Mesenteric fat pad (tissue), 1 donor: Measurements from ENCODE around the gene DHH. TPM values are rescaled to one million over a fixed set of nuclear protein-coding genes. Genes with fewer than 3 reads are reported as not detected.

Experiments
- DNase-seq: peaks from one replicate; pipeline ENCODE4 v3.0.0-alpha.2; 2020; ENCODE audit warnings: low spot score
- total RNA-seq: library from RNA; stranded (reverse); fragmentation: NEBNext Ultra II Directional; extraction: Animal tissue kit (Norgen Biotek cat#: 25700); gene quantifications from one replicate; pipeline ENCODE4 v1.2.1, GENCODE V29; 2021
- donor health status: DM: yes; HTN: yes; CAD: no.

The DHH gene
- total RNA-seq, 1 donor from 2014 or later: 1.5 TPM

DNA sequence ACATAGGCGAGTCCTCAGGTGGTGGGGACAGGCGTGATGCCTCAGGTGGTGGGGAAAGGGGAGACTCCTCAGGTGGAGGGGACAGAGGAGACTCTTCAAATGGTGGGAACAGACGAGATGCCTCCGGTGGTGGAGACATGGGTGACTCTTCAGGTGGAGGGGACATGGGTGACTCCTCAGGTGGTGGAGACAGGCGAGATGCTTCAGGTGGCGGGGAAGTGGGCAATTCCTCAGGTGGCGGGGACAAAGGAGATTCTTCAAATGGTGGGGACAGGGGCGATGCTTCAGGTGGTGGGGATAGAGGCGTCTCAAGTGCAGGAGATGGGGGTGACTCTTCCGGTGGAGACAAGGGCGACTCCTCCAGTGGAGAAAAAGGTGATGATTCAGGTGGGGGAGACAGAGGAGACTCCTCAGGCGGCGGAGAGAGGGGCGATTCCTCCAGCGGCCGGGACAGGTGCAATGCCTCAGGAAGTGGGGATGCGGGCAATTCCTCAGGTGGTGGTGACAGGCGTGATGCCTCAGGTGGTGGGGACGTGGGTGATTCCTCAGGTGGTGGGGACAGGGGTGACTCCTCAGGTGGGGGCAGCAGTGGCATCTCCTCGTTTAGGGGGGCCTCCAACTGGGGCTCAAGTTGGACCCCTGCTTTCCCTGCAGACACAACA is 42.7 kb downstream of the DHH start:
- DNase-seq: no peak

DNA sequence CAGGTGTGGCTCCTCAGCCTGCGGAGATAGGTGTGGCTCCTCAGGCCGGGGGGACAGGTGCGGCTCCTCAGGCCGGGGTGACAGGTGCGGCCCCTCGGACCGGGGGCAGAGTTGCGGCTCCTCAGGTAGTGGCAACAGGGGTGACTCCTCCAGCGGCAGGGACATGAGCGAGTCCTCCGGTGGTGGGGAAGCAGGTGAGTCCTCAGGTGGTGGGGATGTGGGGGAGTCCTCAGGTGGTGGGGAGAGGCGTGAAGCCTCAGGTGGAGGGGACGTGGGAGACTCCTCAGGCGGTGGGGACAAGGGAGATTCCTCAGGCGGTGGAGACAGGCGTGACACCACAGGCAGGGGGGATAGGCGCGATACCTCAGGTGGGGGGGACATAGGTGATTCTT is 43.2 kb downstream of the DHH start:
- no peak for DNase-seq

DNA sequence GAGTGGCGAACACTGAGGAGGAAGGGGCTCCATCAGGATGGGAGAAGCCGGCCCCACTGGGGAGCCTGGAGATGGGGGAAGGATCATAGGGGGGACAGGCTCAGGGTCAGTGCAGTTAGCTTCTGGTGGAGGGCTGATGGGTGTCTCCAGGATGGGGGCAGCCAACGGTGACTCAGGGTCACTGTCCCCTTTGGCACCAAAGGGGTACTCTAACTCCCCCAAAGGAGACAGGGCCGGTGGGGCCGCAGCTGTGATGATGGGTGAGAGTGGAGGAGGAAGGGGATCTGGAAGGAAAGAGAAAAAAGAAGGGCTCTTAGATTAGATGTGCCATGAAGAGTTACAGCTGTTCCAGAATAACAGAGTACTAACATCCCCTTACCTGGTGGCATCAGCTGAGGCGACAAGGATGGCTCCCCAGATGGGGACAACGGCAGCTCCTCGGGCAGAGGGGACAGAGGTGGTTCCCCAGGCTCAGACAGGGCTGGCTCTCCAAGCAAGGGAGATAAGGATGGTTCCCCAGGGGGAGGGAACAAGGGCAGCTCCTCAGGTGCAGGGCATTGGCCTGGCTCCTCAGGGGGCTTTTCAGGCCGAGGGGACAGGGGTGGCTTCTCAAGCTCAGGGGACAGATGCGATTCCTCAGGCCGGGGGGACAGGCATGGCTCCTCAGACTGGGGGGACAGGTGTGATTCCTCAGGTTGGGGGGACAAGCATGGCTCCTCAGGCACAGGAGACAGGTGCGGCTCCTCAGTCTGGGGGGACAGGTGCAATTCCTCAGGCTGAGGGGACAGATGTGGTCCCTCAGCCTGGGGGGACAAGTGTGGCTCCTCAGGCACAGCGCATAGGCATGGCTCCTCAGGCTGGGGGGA is 43.9 kb downstream of the DHH start:
- no peak for DNase-seq

DNA sequence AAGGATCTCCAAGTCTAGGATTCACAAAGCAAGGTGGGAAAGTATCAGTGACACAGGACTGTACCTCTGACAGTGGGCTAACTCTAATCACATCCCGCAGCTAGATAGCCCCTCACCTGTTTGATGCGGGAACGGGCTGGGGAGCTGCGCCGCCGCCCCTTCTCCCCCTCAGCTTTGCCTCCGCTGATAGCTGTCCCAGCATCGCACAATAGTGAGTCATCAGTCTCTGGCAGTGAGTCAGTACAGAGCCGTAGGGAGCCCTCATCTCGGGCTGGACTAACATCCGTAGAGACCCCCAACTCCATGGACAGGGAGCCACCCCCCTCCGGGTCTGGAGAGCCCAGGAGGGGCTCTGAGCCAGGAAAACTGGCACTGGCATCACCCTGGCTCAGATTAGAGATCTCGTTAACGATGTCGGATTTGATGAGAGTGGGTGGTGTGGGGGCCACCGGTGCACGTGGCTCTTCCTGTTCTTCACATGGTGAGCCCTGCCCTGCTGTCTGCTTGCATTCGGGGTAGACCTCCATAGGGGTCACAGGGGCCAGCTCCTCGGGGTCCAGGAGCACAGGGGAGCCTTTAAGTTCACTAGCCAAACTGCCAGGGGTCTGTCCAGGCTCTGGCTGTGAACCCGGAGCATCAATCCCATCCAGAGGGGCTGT is 44.9 kb downstream of the DHH start:
- DNase-seq: no peak

DNA sequence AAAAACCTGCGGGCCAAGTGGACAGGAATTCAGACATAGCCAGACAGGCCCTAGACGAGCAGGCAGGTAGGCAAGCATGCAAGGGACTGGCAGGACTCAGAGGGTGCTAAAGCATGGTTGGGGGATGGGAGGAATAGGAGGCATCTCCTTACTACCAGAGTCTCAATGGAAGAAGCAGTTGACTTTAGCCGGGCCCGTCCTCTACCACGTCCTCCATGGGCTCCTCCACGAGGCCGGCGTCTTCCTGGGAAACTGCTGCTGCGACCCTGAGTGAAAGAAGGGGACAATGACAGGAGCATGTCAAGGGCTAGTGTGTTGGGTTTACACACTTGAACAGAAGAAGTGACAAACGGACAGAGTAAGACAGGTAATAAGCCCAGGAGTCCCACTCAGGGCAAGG is 45.6 kb downstream of the DHH start:
- DNase-seq: no peak

DNA sequence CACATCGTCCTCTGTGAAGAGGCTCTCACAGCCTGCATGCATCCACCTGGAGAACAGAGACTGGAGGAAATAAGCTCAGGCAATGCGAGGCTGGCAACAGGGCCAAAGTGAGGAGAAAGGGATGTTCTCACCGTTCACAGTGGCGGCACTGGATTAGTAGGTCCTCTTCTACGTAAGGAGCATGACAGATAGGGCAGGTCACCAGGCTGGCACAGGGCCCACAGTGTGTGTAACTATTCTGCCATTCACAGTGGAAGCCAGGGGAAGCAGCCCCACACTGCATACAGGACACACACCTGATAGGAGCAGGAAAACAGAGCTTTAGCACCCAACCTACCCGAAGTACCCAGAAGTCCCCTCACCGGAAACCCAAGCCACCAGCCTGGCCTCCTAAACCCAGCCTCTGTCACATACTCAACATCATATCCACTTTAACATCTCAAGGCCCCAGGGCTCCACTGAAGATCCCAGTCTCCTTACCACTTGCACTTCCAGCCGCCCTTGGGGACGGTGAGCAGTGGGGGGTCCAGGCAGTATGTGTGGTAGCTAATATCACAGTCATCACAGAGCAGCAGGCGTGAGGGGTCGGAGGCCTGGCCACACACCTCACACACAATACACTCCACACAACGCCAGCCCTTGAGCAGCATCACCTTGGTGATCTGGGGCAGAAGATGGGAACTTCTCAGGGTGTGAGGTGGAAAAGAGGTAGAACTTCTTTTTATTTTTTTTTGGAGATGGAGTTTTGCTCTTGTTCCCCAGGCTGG is 48.3 kb downstream of the DHH start:
- no peak for DNase-seq

DNA sequence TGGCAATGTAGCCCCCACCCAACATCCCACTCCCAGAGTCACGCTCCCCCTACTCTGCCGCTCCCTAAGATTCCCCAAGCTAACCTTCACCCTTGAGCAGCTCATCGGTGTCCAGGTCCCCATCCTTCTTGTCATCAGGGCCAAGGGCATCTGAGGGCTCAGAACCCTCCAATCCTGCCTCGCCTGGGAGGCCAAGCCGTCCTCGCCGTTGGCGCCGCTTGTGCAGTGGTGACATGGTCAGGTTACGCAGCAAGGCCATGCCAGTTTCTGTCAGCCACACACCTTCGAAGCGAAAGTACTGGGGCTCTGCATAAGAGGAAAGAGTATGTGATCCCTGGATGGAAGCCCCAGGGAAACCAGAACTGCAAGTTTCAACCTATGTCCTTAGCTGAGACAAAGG is 49.9 kb downstream of the DHH start:
- DNase-seq: no peak

DNA sequence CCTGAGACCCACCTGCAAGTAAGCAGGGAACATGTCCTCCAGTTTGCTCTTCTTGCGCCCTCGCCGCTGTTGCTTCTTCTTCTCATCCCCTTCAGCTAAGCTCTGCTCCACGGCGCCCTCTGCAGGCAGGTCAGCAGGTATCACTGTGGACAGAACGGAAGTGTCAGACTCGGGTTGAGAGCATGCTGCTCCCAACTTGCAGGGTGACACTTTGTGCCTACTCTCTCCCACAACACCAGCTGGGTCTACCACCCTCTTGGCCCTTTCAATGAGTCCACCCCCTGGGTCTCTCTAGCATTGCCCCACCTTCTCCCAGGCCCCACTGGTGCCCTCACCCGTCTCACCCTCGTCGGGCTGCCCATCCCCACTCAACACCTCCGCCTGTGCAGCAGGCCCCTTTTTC is 50.7 kb downstream of the DHH start:
- DNase-seq: no peak

DNA sequence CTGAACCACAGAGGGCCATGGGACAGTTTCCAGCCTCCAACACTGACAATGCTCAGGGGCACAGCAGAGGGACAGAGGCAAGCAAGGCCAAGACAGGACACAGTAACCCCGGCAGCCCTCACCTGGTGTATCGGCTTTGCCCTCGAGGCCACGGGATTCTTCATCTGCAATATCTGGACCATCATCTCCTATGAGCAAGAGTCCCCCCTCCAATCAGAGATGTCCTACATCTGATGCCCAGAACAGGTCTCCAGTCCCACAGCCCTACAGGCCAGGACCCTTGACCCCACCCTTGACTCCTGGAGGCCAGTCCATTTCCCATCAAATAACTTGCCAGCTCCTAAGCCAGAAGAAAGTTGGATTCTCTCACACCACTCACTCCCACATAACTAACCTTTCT is 51.4 kb downstream of the DHH start:
- DNase-seq: no peak

DNA sequence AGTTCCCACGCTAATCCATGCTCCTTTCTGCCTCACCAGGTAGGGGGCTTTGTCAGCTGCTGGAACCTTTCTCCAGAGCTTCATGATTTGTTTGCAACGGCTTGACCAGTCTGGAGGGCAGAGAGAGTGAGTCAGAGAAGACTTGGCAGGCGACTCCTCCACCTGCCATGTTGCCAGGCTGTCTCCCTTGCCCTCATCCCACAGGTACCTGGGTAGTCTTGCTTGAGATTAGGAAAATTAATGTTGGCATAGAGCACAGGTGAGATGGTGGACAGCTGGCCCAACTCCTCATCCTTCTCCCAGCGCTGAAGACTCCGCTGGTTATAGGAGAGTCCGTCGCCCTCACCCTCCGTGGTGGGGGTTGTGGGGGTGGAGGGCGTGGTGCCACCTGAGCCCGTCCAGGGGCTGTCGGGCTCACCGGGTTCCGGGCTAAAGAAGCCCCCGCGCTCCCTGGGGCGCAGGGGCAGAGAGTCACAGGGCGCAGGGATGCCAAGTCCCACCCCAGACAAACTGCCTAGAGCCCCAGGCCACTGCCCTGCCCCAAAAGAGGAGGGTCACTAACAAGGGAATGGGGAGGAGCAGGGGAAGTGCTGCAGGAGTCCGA is 52.6 kb downstream of the DHH start:
- no peak for DNase-seq

DNA sequence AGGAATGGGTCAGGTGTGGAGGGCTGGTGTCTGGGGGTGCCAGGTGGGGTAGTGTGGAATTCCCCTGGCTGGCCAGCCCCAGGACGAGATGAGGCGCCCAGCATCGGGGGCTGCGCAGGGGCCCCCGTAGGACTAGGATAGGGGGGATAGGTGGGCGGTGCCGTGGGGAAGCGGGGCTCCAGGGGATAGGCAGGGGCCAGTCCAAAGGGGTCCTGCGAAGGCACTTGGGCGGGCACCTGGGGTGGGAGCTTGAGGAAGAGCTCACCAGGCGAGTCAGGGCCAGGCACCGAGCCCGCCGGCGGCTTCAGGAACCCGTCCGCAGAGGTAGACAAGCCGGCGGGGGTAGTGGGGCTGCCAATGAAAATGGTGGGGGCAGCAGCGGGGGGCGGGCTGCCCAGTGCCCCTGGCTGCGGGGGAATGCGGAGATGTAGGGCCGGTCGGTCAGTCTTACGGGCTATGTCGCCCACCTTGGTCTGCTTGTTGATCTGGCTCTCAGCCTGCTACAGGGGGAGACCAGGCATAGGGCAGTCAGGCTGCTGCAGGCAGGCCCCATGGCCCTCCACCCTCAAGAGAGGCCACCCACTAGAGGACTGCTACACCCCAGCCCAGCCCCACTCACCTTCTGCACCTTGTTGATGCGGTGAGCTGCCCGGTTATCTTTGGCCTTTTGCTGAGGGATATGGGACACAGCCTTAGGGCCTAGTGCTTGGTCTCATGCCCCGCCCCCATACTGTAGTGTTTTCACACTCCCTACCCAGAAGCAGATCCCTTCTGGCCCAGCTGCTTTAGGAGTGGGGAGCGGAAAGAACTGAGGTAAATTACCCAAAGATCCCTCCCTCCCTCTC is 53.3 kb downstream of the DHH start:
- no peak for DNase-seq

DNA sequence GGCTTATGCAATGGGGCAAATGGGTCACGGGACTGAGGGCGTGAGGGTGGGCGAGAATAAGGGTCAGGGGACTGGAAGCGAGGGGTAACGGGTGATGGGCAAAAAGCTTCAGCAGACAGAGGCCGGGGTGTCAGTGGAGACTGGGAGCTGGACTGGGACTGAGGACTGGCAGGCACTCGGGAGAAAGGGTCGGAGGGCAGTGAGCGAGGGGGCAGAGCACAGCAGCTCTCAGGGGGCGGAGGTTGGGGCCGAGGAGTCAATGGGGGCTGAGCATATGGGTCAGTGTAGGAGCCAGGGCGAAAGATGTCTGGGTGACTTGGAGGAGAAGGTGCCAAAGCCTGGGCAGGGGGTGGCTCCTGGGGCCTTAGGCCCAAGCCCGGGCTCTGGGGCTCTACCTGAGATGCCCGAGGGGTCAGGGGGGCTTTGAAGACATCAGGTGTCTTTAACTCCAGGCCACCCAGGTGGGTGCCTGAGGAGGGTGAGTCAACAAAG is 54.2 kb downstream of the DHH start:
- DNase-seq: no peak

DNA sequence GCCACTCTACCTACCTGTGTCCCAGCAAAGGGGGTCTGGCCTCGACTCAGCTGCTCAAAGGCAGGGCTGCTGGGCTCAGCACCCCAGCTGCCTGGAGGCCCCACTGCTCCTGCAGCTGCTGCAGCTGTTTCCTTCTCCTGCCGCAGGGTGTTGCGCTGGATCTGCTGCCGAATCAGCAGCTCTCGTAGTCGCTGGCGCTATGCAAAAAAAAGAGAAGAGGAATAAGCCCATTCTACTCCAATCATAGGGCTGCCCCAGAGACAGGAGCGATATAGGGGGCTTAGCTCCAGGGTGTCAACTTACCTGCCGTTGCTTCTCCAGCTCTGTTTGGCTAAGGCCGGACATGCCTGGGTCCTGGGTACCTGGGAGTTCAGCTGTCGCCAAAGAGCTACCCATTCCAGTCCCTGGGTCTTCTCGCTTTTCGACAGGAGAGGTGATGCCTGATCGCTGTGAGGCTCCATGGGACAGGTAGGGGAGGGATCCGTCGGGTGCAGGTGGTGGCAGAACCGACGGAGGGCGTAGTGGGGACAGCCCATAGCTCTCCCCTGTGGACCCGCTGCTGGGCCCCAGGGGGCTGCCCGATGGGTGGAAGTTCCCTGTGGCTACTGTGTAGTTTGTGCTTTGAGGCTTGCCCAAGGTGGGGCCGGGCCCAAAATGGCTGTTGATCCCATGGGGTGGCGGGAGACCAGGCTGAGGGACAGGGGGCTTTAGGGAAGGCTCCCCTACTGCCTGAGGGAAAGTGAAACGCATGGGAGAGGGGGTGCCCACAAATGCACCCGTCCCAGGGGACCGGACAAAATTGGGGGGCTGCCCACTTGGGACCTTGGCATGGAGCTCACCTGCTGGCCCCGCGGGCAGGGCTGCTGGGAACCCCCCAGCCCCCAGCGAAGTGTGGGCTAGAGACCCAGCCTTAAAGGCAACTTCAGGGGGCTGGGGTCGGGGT is 54.9 kb downstream of the DHH start:
- no peak for DNase-seq

DNA sequence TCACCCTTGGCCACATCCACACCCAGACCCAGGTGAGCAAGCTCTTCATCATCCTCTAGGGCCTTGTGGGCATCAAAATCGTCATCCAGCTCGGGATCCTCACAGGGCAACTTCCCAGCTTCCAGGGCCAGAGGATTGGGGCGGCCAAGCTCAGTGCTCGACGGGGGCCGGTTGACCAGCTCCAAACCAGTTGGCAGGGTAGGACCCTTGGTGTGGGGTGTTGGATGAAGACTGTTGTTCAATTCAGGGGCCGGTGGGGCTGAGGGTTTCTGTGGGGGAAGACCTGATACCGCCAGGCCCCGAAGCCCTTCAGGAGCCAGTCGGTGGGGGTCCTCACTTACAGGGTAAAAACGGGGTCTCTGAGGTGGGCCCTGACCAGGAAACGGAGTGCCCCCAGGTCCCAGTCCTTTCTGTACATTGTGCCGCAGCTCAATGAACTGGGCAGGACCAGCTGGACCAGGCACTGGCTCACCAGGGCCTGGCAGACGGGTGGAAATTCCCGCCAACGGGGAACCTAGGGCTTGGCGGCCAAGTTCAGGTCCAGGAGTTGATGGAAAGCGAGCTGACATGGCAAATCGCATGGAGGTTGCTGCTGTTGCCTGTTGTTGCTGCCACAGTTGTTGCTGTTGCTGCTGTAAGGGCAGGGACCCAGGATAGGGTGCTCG is 56.2 kb downstream of the DHH start:
- no peak for DNase-seq

DNA sequence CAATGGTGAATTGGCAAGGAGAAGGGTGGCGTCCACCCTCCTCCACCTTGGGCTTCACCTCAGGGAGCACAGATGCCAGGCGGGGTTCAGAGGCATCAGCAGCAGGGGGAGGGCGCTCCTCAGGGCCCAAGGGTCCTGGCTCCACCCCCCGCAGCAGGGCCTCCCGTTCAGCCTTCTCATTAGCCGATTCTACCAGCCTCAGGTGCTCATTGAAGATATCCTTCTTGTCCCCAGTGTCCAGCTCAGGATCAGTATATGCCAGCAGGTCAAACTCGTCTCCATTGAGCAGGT is 56.7 kb downstream of the DHH start:
- no peak for DNase-seq

DNA sequence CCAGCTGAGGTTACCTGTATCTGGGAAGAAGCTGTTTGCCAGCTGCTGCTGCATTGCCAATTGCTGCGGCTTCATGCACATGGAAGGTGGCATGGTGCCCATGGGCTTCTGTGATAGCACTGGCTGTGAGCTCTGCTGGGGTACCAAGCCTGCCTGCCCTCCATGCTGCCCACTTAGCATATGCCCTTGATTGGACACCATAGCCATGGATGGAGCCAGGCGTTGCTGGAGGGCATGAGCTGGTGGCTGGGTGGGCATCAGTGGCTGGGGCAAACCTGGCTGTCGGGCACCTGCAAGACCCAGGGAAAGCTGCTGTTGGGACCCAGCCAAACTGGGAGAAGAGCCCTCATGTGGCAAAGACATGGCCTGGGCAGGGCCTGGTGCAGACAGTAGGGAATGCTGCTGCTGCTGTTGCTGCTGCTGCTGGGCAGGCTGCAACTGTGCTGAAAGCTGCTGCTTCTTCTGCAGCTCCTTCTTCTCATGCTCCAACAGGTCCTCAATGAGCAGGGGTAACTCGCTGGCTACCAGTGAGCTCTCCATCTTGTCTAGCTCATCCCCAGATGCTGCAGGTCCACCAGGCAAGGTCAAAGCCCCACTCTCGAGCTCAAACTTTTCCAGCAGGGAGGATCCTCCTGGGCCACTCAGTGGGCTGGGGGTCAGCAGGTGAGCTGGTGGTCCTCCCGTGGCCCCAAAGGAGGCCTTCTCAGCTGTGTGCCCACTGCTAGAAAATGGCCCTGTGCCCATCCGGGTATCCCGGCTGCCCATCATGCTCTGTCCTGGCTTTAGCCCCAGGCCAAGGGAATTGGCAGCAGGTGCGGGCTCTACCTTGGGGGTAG is 57.3 kb downstream of the DHH start:
- no peak for DNase-seq
